RPMI7951 (cell line): Measurements from ENCODE around the gene ZIC5. TPM values are rescaled to one million over a fixed set of nuclear protein-coding genes. Genes with fewer than 3 reads are reported as not detected.
A peak's percentile ranks its signal among the peaks of the same experiment; 100 is the strongest.

ENCODE experiments used
- DNase-seq: peaks from one replicate; pipeline ENCODE4 v3.0.0-alpha.2; 2012; ENCODE audit warnings: low read depth
- total RNA-seq: library from RNA; depleted of rRNA; stranded (reverse); fragments of >200 nt; shearing (Covaris generic); gene quantifications from 2 replicates; pipeline ENCODE4 v1.2.3, GENCODE V29; 2014

Gene ZIC5
- total RNA-seq, 1 experiment from 2014 or later = not detected

- DNase-seq = no peak
Measured at GRCh38 chr13:99987154-99988019, 15.8 kb upstream of the ZIC5 start.

GRCh38 chr13:99986741-99987140 is 15.2 kb upstream of the ZIC5 start:
- DNase-seq = no peak

GRCh38 chr13:99985886-99986527 is 14.4 kb upstream of the ZIC5 start:
- no peak for DNase-seq

GRCh38 chr13:99985241-99985874 is 13.8 kb upstream of the ZIC5 start:
- no peak for DNase-seq

- no peak for DNase-seq
Measured at GRCh38 chr13:99984461-99985240, 13.1 kb upstream of the ZIC5 start.

- DNase-seq = no peak
Measured at GRCh38 chr13:99983499-99984401, 12.2 kb upstream of the ZIC5 start.

- DNase-seq = no peak
Measured at GRCh38 chr13:99982731-99983498, 11.3 kb upstream of the ZIC5 start.

GRCh38 chr13:99982036-99982730 is 10.6 kb upstream of the ZIC5 start:
- peak; percentile 35 for DNase-seq

GRCh38 chr13:99981735-99982035 is 10.1 kb upstream of the ZIC5 start, which contains the start of gene ZIC2:
Gene ZIC2, plus strand, starts transcription at chr13:99981784. Its CDS starts 281 bp downstream, at chr13:99982065.
- DNase-seq = no peak

GRCh38 chr13:99980824-99981734 is 9.5 kb upstream of the ZIC5 start:
- DNase-seq = peak; percentile 46

- peak; percentile 73 for DNase-seq
Measured at GRCh38 chr13:99980201-99980823, 8.7 kb upstream of the ZIC5 start.

- no peak for DNase-seq
Measured at GRCh38 chr13:99979453-99980200, 8.1 kb upstream of the ZIC5 start.

GRCh38 chr13:99978799-99979452 is 7.4 kb upstream of the ZIC5 start:
- DNase-seq = no peak

- no peak for DNase-seq
Measured at GRCh38 chr13:99977912-99978798, 6.6 kb upstream of the ZIC5 start.

GRCh38 chr13:99977334-99977911 is 5.9 kb upstream of the ZIC5 start:
- DNase-seq = no peak
